ENCODE data around the gene LTO1.

LTO1 gene

GRCh38 chr11:69716099-69716498 lies 40.9 kb upstream of the LTO1 start:
- DNase-seq (ENCODE audit: low read depth) = no peak
- no peak overlapping the region for H3K4me3 ChIP-seq (replicated peaks; ENCODE audit: low read depth, low read length)
- no peak for TF ChIP-seq CTCF (IDR thresholded peaks at IDR 0.05; ENCODE audit: low read length, missing control alignments)

- TF ChIP-seq CTCF (IDR thresholded peaks at IDR 0.05; ENCODE audit: low read length, missing control alignments) = no peak
- DNase-seq (ENCODE audit: low read depth) = no peak
- no peak overlapping the region for H3K4me3 ChIP-seq (replicated peaks; ENCODE audit: low read depth, low read length)
Observed at GRCh38 chr11:69715446-69715845, 40.3 kb upstream of the LTO1 start.

GRCh38 chr11:69711822-69712801 lies 37.0 kb upstream of the LTO1 start:
- H3K4me3 ChIP-seq (replicated peaks; ENCODE audit: low read depth, low read length) = no peak overlapping the region
- no peak for TF ChIP-seq CTCF (IDR thresholded peaks at IDR 0.05; ENCODE audit: low read length, missing control alignments)
- no peak for DNase-seq (ENCODE audit: low read depth)

GRCh38 chr11:69708736-69709401 lies 33.7 kb upstream of the LTO1 start:
- no peak for TF ChIP-seq CTCF (IDR thresholded peaks at IDR 0.05; ENCODE audit: low read length, missing control alignments)
- no peak for DNase-seq (ENCODE audit: low read depth)
- H3K4me3 ChIP-seq (replicated peaks; ENCODE audit: low read depth, low read length) = no peak overlapping the region

GRCh38 chr11:69707176-69707575 lies 32.0 kb upstream of the LTO1 start:
- no peak for DNase-seq (ENCODE audit: low read depth)
- no peak overlapping the region for H3K4me3 ChIP-seq (replicated peaks; ENCODE audit: low read depth, low read length)
- no peak for TF ChIP-seq CTCF (IDR thresholded peaks at IDR 0.05; ENCODE audit: low read length, missing control alignments)

GRCh38 chr11:69705901-69706787 lies 31.0 kb upstream of the LTO1 start:
- no peak for TF ChIP-seq CTCF (IDR thresholded peaks at IDR 0.05; ENCODE audit: low read length, missing control alignments)
- DNase-seq (ENCODE audit: low read depth) = no peak
- H3K4me3 ChIP-seq (replicated peaks; ENCODE audit: low read depth, low read length) = no peak overlapping the region
